Measurements from ENCODE around the gene ZIM2.
"Not testable (repeated sequence)": the region's sequence is repeated elsewhere in the genome, so short reads cannot be mapped to it uniquely, and the experiment has no call there.

ZIM2 gene

DNA sequence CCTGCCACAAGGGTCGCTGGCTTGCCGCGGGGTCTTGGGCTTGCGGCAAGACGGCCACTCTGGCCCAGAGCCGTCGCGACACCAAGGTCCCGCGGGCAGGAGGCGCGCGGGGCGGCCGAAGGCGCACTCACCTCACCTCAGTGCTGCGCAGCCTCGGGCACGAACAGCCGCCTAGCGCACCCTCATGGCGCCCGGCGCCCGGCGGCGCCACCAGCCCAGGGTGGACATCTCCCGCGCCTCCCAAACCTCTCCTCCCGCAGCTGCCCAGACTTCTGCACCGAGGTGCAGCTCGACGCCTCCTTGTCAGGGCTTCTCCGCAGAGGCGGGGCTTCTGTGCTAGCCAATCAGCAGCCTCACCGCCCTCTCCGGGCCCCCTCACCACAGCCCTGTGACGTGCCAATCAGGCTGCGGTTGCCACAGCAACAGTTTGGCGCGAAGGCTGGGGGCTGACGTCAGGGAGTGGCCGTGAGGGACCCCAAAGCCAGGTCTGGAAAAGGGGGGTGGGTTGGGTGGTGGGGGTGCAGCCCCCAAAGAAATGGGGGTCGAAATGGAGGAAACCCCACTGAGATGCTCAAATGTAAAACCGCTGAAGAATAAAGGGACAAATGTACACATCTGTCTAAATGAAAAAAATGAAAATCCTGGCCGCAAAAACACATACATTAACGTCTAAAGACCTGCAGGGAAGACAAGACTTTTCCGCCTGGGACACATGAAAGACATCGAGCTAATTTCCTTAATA is at the start of gene ZIM2, which contains the start of gene PEG3:
ZIM2 (minus strand) TSS at position 276 of the 742 bp plus-strand sequence. CDS start 16,449 bp downstream, outside the sequence.
PEG3 (minus strand) TSS at position 276 of the 742 bp plus-strand sequence. CDS start 16,071 bp downstream, outside the sequence.
- no peak for DNase-seq

DNA sequence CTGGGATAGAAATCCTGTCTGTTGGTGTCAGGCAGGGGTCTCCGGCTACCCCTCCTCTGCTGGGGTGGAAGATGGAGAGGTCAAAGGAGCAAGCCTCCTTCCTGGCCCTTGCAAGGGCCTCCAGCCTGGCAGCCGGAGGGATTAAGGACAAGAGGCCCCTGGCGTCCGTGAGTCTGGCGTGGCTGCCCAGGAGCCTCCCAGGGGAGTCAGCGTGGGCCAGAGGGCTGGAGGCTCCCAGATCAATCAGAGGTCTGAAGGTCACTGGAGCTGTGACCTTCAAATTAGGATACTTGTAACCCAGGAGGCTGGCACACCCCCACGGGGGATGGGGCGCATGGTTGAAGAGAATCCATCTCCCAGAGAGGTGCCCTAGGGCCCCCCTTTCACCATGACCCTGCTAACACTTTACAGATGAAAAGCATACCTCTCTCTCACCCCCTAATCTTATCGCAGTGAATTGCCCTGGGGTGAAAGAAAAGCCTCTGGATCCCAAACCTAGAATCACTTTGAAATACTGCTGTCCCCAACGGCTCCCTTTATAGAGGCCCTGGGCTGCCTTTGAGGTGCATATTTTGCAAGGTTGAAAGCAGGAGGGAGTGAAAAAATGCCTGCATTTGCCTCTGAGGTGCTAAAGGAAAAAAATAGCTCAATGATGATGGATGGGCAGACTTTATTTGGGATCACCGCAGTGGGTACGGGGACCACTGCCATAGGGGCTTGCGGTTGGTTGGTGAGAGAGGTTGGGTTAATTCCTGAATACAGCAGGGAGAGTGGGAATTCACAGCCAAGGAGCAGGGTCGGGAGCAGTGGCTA is 44.9 kb upstream of the ZIM2 start:
- no peak for DNase-seq

DNA sequence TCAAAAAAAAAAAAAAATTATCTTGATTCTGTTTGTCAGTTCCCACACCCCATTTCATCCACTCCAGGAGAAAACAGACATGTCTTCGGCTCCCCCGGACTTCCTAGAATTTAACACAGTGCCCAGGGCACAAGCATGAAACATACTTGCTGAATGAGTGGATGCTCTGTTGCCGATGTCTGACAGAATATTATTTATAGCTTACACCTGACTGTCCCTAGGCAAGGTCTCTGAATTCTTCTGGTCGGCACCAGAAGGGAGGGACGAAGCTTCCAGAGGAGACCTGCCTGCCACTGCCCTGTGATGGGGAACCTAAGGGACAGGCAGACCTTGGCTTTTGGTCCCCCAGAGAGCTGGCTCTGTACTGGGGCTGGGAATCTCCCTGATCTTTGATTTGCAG is 43.9 kb upstream of the ZIM2 start:
- no peak for DNase-seq

DNA sequence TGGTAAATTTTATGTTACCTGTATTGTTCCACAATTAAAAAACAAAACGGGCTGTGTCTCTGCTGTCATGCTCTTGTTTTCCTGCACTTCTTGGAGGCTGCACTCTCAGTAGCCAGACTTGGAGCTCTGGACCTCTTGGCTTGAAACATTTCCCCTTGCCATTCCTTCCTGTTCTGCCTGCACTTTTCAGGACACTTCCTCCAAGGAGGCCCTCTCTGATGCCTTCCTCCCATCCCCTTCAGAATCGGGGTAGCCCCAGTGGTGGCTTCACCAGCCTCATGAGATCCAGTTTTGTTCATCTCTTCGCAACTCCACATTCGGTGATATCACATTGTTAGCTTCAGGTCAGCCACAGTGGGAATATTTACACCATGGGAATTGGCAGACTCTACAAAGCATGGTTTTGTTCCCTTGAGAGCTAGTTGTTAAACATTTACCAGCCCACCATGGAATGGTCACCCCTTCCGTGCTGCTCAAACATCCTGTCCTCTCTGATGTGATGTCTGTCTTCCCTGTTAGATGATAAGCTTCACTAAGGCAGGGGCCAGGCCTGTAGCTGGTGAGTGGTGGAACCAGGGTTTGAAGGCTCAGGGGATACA is 40.2 kb upstream of the ZIM2 start:
- DNase-seq, result no peak

DNA sequence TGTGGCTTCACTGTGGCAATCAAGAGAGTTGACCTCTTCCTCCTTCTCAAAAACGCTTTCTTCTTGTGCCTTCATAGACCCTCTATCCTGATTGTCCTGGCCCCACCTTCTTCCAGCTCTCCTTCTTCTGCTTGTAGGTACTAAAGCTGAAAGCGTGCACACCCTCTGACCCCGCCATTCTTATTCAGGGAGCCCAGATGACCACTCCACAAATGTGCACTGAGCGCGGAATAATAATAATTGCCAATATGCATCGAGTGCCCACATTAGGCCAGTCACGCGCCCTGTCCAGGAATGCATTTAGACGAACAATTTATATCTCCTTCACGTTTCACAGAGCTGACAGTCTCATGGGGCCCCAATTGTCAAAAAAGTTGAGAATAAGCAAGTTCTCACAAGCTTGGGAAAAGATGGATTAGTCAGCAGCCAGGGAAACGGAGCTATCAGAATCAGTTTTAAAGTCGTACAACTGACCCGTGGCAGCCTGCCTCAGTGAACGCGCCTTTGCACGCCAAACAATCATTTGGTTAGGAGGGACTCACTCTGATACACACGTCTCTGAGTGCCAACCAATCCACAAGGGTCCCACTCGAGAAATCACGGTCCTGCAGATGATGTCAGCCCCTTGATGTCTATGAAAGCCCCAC is 36.7 kb upstream of the ZIM2 start:
- DNase-seq, result no peak

DNA sequence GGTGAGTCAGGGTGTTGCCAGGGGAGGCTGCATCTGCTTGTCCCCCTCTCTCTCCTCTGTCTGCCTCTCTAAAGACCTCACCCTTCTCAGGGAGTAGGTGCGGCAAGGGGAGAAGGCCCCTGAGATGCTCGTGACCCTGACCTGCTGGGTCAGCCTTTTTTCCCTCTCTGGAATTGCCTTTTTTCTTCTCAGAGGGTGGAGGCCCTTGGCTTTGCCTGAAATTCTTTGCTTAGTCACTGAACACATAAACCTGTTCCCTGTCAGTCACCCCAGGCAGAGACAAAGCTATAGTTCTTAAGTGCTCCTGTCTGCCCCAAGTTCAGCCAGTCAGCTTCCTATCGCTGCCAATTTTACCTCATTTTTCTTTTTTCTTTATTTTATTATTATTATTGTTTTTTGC is 35.2 kb upstream of the ZIM2 start:
- DNase-seq, result no peak

DNA sequence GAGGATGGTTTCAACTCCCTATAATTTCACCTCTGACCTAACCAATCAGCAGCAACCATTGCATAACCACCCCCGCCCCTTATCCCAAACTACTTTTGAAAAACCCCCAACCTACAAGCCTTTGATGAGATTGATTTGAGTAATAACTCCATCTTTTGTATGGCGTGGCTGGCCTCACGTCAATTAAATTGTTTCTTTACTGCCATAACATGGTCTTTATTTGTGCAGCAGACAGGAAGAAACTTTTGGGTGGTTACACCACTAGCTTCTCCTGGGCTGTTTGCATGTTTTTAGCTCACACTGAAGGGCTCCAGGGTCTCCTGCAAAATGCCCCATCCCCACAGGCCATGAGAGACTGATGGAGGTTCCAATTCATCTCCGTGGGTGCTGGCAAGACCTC is 34.0 kb upstream of the ZIM2 start:
- no peak for DNase-seq

DNA sequence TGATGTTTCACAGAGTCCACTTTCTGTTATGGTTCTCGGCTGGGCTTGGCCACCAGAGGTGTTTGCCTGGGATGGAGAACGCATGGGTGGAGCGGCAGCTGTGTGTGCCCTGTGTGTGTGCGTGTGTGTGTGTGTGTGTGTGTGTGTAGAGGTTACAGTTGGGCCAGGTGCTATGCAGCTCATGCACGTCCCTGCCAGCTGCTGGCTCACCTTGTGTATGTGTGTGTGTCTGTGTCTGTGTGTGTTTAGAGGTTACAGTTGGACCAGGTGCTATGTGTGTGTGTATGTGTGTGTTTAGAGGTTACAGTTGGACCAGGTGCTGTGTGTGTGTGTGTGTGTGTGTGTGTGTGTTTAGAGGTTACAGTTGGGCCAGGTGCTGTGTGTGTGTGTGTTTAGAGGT is 33.0 kb upstream of the ZIM2 start:
- no peak for DNase-seq

DNA sequence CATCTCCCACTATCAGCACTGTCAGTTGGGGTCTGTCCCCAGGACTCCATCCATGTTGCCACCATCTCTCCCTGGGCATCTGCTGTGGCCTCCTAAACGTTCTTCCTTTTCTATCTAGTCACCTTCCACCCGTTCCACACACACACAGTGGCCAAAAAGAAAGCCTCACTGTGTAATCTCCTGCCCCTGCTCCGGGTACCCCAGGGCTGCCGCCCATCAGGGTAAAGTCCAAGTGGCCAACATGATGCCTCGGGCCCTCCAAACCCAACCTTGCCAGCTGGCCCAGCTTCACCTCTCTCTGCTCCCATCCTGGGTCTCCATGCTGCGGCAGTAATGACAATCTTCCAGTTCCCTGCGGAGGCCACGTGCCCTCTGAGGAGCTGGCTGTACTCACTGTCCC is 29.4 kb upstream of the ZIM2 start:
- DNase-seq, result no peak

DNA sequence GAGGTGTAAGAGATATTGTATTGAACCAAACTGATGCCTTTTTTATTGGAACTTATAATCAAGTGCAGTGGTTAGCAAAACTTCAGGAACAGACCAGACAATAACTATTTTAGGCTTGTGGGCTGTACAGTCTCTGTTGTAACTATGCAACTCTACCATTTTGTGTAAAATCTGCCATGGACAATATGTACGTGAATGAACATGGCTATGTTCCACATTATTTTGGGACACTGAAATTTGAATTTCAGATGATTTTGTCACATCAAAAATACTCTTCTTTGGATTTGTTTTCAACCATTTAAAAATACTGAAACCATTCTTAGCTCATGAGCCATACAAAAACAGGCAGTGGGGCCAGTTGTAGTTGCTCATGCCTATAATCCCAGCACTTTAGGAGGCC is 27.9 kb upstream of the ZIM2 start:
- DNase-seq, result no peak

DNA sequence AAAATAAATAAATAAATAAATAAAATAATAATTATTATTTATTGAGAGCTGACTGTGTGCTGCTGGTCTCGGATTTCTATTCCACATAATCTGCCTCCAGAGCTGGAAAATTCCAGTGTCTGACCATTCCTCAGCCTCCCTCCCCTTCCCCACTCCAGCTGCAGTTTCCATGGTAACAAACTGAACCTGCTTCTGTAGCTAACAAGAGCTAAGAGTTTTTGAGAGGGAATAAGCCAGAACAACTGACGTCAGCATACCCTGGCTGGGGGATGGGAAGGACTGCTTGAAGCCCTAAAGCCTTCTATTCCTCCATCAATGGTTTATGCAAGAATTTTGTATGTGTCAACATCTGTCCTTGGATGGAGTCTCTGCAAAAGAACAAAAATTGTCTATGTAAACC is 26.0 kb upstream of the ZIM2 start:
- no peak for DNase-seq

DNA sequence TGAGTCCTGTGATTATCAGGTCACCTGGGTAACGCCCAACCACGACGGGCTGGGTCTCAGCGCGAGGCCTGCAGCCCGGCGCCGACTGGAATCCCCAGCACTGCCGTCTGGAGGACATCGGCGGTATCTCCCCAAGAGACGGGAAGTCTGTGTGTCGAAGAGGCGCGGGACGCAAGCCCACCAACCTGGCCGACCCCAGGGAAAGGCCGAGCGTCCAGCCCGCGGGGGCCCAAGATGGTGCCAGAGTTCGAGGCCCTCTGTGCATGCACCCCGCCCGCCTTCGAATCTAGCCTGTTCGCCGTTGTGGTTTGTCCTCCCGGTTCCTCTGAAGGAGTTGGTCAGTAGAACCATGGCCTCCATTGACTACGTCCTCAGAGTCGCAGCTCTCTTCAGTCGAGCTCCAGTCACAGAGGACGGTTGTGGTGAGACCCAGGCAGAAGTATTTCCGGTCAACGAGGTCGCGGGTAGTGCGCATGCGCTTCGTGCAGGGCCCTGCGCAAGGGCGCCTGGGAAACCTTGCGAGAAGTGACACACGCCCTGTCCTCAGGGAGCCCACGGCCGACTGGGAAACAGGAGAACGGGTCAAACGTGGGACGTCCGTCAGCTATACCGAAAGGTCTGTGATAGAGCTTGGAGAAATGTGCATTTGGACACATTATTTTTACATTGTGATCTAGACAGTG is 24.1 kb upstream of the ZIM2 start:
- DNase-seq, result no peak

DNA sequence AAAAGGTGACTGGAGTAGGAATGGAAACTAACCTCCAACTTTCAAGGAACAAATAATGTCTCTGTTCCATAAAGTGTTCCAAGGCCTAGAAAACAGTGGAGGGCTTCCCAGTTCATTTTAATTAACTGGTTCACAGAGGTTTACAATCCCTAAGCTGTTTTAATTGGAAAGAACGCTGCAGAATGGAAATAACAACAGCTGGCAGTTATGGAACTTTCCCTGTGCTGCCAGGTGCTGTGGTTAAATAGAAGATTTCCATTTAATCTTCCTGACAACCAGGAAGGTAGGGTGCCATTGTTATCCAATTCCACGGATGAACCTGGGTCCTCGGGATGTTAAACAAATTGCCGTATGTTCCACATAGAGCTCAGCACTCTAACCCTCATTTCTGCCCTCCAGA is 22.2 kb upstream of the ZIM2 start:
- DNase-seq, result no peak

DNA sequence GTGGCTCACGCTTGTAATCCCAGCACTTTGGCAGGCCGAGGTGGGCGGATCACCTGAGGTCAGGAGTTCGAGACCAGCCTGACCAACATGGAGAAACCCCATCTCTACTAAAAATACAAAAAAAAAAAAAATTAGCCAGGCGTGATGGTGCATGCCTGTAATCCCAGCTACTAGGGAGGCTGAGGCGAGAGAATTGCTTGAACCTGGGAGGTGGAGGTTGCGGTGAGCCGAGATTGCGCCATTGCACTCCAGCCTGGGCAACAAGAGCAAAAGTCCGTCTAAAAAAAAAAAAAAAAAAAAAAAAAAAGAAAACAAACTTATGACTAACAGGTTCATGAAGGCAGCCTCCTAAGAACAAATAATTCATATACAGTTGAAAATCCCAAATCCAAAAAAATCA is 19.9 kb upstream of the ZIM2 start:
- DNase-seq, result not testable (repeated sequence)

DNA sequence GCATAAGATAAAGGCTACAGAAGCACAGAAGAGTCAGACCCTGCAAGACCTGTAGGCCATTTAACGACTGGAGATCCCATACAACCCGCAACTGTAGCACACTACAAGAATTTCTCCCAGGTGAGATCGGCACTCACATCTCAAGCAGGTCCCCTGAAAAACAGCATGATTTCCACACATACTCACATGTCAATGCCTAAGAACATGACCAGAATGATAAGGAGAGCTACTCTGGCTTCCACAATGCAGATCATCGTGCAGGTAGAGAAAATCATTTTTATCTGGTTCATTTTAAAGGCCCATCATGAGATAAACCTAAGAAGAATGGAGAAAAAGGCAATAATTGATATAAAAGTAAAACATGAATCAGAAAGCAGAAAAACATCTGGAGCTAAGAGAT is 17.5 kb upstream of the ZIM2 start:
- no peak for DNase-seq

DNA sequence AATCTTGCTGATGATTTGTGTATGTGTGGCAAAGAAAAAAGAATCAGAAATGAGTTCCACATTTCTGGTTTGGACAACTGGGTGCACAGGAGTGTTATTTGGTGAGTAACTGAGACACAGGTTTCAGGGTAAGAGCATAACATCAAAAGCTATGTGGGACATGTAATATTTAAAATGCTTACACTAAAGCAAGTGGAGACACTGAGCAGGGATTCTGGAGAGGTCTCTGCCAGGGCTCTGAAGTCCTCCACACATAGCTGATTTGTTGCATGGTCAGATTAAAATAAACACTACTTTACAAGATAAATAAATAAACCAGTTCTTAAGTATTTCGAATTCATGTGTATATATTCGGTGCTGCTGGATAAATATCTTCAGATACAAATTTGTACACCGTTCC is 16.3 kb upstream of the ZIM2 start:
- no peak for DNase-seq

DNA sequence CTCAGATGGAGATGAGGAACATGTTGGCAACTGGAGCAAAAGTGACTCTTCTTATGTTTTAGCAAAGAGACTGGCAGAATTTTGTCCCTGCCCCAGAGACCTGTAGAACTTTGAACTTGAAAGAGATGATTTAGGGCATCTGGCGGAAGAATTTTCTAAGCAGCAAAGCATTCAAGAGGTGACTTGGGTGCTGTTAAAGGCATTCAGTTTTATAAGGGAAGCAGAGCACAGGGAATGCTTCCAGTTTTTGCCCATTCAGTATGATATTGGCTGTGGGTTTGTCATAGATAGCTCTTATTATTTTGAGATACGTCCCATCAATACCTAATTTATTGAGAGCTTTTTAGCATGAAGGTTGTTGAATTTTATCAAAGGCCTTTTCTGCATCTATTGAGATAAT is 11.8 kb upstream of the ZIM2 start:
- not testable (repeated sequence) for DNase-seq

DNA sequence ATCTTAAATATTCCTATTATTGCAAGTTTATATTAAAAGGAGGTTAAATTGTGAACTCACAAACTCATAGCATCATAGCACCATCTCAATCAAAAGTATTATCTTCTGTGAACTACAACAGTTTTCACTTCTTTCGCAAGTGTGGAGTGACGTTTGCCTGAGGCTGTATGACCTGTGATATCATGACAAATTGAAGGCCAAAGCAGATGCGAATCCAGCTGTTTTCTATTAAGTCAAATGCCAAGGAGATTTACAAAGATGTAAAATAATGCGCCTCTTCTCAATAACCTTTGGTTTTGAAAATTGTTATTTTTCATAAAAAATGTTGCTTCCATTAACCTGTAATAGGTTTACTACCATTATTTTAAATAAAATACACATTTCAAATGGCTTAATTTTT is 7.6 kb upstream of the ZIM2 start:
- DNase-seq, result no peak

DNA sequence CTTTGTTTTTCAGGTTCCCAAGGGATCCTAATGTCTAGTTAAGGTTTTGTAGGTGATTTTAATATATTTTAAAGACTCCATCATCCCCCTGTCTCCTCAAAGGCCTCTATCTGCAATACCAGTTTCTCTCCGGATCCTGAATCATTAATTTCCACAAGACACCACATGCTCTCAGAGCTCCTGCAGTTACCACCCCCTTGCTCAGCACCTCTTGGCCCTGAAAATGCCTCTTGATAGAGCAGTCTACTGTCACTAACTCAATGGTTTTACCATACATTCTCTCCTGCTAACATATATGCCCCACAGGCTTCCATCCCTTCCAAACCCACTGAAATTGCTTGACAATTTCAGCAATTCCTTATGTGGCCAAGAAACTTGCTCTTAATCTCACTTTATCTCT is 1.9 kb upstream of the ZIM2 start:
- DNase-seq, result no peak

DNA sequence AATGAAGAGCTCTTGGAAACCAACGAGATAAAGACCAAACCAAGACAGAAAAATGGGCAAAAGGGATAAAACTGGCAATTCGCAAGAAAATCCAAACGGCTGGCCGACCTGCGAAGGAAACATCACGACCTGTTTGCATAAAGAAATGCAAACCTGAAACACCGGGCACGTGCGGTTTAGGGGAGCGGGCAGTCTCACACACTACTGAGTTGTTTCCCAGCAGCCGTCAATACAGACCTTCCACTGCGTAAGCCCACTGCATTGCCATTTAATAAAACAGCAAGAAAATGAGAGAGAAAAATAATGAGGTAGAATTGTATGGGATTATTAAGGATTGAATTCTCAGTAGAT is 642 bp upstream of the ZIM2 start:
- no peak for DNase-seq

DNA sequence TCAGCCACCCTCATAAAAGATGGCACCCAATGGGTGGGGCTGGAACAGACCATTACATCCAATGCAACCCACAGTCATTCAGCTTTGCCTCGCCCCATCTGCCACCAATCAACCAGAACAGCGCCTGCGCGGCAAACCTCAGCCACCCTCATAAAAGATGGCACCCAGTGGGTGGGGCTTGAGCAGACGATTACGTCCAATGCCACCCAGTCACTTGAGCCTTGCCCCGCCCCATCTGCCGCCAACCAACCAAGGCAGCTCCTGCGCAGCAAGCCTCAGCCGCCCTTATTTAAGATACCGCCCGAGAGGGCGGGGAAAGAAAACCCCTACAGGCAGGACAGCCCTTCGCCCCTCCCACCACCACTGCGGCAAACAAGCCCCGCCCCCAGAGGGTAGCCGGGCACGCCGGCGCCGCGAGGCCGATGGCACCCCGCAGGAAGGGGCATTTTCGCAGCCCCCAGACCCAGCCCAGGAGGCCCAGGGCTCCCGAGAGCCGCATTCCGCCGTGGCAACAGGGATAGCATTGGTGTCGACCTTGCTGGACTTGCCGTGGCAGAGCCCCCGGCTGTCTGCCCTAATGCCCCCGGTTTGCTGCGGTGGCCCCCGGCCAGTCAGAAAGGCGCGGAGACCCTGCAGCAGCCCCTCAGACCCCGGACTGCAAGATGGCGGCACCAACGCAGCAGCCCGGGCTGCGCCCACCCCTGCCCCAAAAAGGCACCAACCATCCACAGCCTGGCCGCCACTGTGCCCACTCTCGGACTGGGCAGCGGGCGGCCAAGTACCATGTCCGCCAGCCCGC is 675 bp downstream of the ZIM2 start:
- DNase-seq, result no peak

All from NCI-H2029 treated with DMSO at 0.1 percent for 48 hours (cell line).